Activated CD4-positive, alpha-beta memory T cell treated with anti-CD3 and anti-CD28 coated beads for 36 hours (primary cell): ENCODE results near the gene GNG11. TPM values are rescaled to one million over a fixed set of nuclear protein-coding genes. Genes with fewer than 3 reads are reported as not detected.
"Not testable (repeated sequence)": the region's sequence is repeated elsewhere in the genome, so short reads cannot be mapped to it uniquely, and the experiment has no call there.

ENCODE experiments used
- CTCF ChIA-PET: fragments of 350-600 bp; sonication (Branson Sonifier 250); formaldehyde crosslinking; loops from one replicate; lab custom pipeline; 2021; ENCODE audit warnings: antibody characterized with exemption, inconsistent platforms; lab: Charles Lee
- POLR2A ChIA-PET: fragments of 350-600 bp; sonication (Branson Sonifier 250); formaldehyde crosslinking; loops from one replicate; lab custom pipeline; 2021; ENCODE audit warnings: antibody characterized with exemption; lab: Charles Lee
- DNase-seq: peaks from one replicate; pipeline ENCODE4 v3.0.0-alpha.2; 2020
- H3K27ac Mint-ChIP-seq: one replicate; pipeline ENCODE4 v1.8.0; 2021; ENCODE audit warnings: mixed read lengths
- H3K27me3 Mint-ChIP-seq: one replicate; pipeline ENCODE4 v1.8.0; 2021; ENCODE audit warnings: mixed read lengths
- H3K36me3 Mint-ChIP-seq: one replicate; pipeline ENCODE4 v1.8.0; 2021; ENCODE audit warnings: mixed read lengths
- H3K4me1 Mint-ChIP-seq: one replicate; pipeline ENCODE4 v1.8.0; 2021; ENCODE audit warnings: low read depth, mixed read lengths
- H3K4me3 Mint-ChIP-seq: one replicate; pipeline ENCODE4 v1.8.0; 2021; ENCODE audit warnings: mild to moderate bottlenecking, mixed read lengths
- H3K9me3 Mint-ChIP-seq: one replicate; pipeline ENCODE4 v1.8.0; 2021; ENCODE audit warnings: mixed read lengths
- intact Hi-C: fragments of 100-400 bp; cut with micrococcal nuclease; formaldehyde crosslinking; loops from one replicate; pipeline ENCODE4 v1.15.1; 2023
- total RNA-seq, 2 experiments: library from RNA; stranded (reverse); gene quantifications; one replicate each; pipeline ENCODE4 v1.2.3, GENCODE V29; 2021

GNG11 gene
- total RNA-seq, 2 experiments from 2014 or later = not detected

DNA sequence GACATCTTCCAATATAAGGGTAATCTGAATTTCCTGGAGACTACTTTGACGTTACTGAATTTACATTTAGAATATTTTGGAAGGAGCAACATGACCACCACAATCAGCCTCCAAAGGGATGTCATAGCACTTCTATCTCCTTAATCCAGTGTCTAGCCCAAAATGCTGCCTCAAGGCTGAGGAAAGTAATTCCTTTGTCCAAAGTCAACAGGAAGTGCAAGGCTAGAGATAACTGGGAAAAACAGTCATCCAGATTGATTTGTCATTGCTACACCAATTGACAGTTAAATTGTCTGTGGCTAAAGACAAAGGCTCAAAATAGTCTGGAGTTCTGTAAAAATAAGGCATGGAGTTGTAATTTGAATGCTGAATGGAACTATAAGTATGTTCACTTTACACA, 27.1 kb upstream of the GNG11 start:
- no peak for DNase-seq
- Mint-ChIP-seq H3K4me1 (peaks cover 12% of the 10 kb centered on the region), H3K4me3 (no peak overlapping the region), H3K27me3 (peaks cover 31% of the 10 kb centered on the region), H3K9me3 (no peaks in the 10 kb centered on the region), H3K36me3 (no peaks in the 10 kb centered on the region), H3K27ac (no peak overlapping the region)
- intact Hi-C loops = no loop called here
- POLR2A ChIA-PET = no interaction called here
- CTCF ChIA-PET = no interaction called here

DNA sequence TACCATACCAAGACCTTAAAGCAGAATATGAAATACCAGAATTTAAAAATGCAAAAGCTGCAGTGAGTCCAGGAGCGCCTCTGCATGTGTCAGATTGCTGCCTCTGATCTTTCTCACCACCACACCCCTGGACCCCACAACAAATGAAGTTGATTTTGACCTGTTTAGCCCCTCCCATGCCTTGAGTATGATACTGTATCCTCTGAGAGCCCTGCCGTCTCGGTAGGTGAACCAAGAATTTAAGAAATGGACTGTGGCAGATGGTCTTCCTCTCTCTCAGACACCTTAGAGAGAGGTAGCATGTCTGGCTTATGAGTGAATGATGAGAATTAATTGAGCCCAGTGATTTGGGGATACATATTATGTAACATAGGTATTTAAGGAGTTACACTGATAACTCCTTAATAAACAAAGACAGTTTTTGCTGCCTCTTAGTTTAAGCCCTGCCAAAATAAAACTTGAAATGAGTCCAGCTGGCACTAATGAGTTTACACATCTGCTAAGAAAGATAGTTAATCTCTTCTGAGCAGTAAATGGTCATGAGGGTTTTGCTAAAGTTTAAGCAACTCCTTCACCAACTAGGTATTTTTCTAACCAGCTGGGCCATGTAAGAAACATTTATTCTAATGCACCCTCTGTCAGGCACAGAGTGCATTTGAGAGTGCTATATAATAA, 26.4 kb upstream of the GNG11 start:
- Mint-ChIP-seq H3K4me3 (no peak overlapping the region), H3K36me3 (no peaks in the 10 kb centered on the region), H3K4me1 (peaks cover 5% of the 10 kb centered on the region), H3K27ac (no peak overlapping the region), H3K9me3 (no peaks in the 10 kb centered on the region), H3K27me3 (peaks cover 29% of the 10 kb centered on the region)
- POLR2A ChIA-PET = no interaction called here
- intact Hi-C loops = no loop called here
- no peak for DNase-seq
- CTCF ChIA-PET = no interaction called here

DNA sequence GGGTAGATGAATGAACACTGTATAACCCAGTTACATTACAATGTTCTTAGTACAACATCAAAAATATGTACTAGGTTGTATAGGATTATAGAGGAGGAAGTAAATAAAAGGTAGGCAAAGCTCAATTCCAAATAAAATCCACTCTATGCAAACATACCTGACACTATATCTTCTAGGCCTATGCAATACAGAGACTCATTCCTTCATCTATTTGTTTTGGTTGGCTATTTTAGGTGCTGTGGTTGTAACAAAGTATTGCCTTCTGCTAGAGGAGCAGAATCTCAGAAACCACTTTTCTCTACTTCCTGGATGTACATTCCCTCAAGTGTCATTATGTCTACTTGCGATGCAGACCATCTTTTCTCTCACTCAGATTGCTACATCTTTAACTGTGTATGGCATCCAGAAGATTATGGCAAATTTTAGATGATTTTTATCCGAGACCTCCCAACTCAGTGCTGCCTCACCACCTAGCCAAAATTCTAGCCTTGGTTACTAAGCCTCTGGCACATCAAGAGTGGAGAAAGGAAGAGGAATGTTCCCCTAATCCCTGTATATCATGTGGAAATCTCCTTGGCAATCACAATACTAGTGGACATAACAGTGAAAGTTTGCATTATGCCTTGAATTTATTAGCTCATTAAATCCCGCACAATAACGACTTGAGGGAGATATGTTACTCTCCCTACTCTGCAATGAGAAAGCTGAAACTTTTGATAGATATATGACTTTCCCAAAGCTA, 25.5 kb upstream of the GNG11 start:
- ChIA-PET CTCF (interaction anchor here (0.6 kb wide), 1 partner anchor 177 kb away, joined by 3 read pairs; no protein-coding TSS in a partner anchor), POLR2A (no interaction called here)
- Mint-ChIP-seq H3K4me3 (no peak overlapping the region), H3K9me3 (no peaks in the 10 kb centered on the region), H3K4me1 (no peaks in the 10 kb centered on the region), H3K27ac (no peak overlapping the region), H3K27me3 (peaks cover 26% of the 10 kb centered on the region), H3K36me3 (no peaks in the 10 kb centered on the region)
- no peak for DNase-seq
- intact Hi-C loops = no loop called here

DNA sequence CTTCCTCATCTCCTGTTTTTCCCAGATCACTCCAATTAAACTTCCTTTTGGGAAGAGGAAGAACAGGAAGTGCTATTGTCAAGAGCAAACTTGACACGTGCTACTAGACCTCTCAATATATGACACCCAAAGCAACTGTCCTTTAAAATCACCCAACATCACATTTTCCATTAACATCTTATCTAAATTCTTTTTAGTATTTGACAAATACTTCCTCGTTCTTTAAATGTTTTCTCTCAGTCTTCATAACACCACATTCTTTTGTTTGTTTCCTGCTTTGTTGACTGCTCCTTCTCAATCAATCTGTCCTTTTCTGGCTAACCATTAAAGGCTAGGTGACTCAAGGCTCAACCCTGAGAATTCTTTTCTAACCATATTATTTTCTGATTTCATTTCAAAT, 23.9 kb upstream of the GNG11 start:
- Mint-ChIP-seq H3K36me3 (no peaks in the 10 kb centered on the region), H3K4me1 (no peaks in the 10 kb centered on the region), H3K27me3 (peaks cover 13% of the 10 kb centered on the region), H3K9me3 (no peaks in the 10 kb centered on the region), H3K27ac (no peak overlapping the region), H3K4me3 (no peak overlapping the region)
- POLR2A ChIA-PET = no interaction called here
- intact Hi-C loops = no loop called here
- DNase-seq = no peak
- CTCF ChIA-PET = interaction anchor here (0.6 kb wide), 2 partner anchors 25 to 148 kb away, joined by 3 read pairs; no protein-coding TSS in a partner anchor

- Mint-ChIP-seq H3K4me1 (no peaks in the 10 kb centered on the region), H3K27me3 (peaks cover 7% of the 10 kb centered on the region), H3K27ac (no peak overlapping the region), H3K36me3 (no peaks in the 10 kb centered on the region), H3K9me3 (no peaks in the 10 kb centered on the region), H3K4me3 (no peak overlapping the region)
- no peak for DNase-seq
- POLR2A ChIA-PET = no interaction called here
- intact Hi-C loops = loop anchor here (1.0 to 2.0 kb wide), 3 partner anchors 99 to 492 kb away; partner anchors contain the start of gene COL1A2
- CTCF ChIA-PET = interaction anchor here (0.7 to 1.4 kb wide), 10 partner anchors 16 to 492 kb away, joined by 3 to 13 read pairs (median 3); partner anchors contain the start of gene GNG11
Measured at GRCh38 chr7:93902777-93903423, 18.6 kb upstream of the GNG11 start.

GRCh38 chr7:93906267-93906666, 15.3 kb upstream of the GNG11 start, which contains the start of gene GNGT1:
Gene GNGT1 (plus strand): TSS chr7:93906567. CDS start chr7:93906747, 180 bp downstream.
- Mint-ChIP-seq H3K4me1 (no peaks in the 10 kb centered on the region), H3K36me3 (no peaks in the 10 kb centered on the region), H3K27me3 (no peaks in the 10 kb centered on the region), H3K4me3 (no peak within 1 kb of the TSS), H3K27ac (no peak within 1 kb of the TSS), H3K9me3 (no peaks in the 10 kb centered on the region)
- intact Hi-C loops = no loop called here
- ChIA-PET POLR2A (no interaction called here), CTCF (interaction anchor here (0.9 kb wide), 1 partner anchor 490 kb away, joined by 3 read pairs; no protein-coding TSS in a partner anchor)
- DNase-seq = no peak

GRCh38 chr7:93910076-93910994, 11.2 kb upstream of the GNG11 start:
- no peak overlapping the region for H3K4me3 Mint-ChIP-seq
- intact Hi-C loops = no loop called here
- no peak overlapping the region for H3K27ac Mint-ChIP-seq
- DNase-seq = no peak
- H3K4me1 Mint-ChIP-seq = no peaks in the 10 kb centered on the region
- ChIA-PET POLR2A (no interaction called here), CTCF (interaction anchor here (1.8 kb wide), 1 partner anchor 10 kb away, joined by 4 read pairs; no protein-coding TSS in a partner anchor)
- no peaks in the 10 kb centered on the region for H3K9me3 Mint-ChIP-seq
- peaks cover 2% of the 10 kb centered on the region for H3K27me3 Mint-ChIP-seq
- no peaks in the 10 kb centered on the region for H3K36me3 Mint-ChIP-seq

GRCh38 chr7:93911242-93911641, 10.3 kb upstream of the GNG11 start:
- H3K36me3 Mint-ChIP-seq, H3K27me3 Mint-ChIP-seq, H3K4me3 Mint-ChIP-seq, H3K27ac Mint-ChIP-seq, H3K4me1 Mint-ChIP-seq, POLR2A ChIA-PET, intact Hi-C loops, CTCF ChIA-PET, DNase-seq, H3K9me3 Mint-ChIP-seq: not testable (repeated sequence)

DNA sequence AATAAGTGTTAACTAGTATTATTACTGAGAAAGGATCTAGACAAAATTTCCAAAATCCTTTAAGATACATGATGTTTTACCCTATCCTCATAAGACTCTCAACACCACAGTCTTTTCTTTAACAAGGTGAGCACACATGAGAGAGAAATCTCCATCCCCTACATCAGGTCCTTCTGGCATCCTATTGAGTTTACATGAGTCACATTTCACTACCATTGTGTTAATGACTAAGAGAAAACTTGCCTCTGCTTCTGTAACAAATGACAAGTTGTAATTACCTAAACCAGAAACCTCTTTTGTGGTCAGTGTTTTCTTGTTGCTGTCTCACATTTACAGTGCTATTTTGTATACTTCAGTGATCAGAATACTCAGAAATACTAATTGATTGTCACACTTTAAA, 9.9 kb upstream of the GNG11 start:
- POLR2A ChIA-PET, H3K27ac Mint-ChIP-seq, DNase-seq, H3K4me1 Mint-ChIP-seq, CTCF ChIA-PET, H3K36me3 Mint-ChIP-seq, H3K9me3 Mint-ChIP-seq, intact Hi-C loops, H3K27me3 Mint-ChIP-seq, H3K4me3 Mint-ChIP-seq: not testable (repeated sequence)

- no peak for DNase-seq
- Mint-ChIP-seq H3K9me3 (no peaks in the 10 kb centered on the region), H3K27ac (no peak overlapping the region), H3K4me1 (no peaks in the 10 kb centered on the region), H3K27me3 (peaks cover 5% of the 10 kb centered on the region), H3K4me3 (no peak overlapping the region), H3K36me3 (no peaks in the 10 kb centered on the region)
- intact Hi-C loops = no loop called here
- ChIA-PET CTCF (no interaction called here), POLR2A (no interaction called here)
Measured at GRCh38 chr7:93913197-93913596, 8.3 kb upstream of the GNG11 start.

DNA sequence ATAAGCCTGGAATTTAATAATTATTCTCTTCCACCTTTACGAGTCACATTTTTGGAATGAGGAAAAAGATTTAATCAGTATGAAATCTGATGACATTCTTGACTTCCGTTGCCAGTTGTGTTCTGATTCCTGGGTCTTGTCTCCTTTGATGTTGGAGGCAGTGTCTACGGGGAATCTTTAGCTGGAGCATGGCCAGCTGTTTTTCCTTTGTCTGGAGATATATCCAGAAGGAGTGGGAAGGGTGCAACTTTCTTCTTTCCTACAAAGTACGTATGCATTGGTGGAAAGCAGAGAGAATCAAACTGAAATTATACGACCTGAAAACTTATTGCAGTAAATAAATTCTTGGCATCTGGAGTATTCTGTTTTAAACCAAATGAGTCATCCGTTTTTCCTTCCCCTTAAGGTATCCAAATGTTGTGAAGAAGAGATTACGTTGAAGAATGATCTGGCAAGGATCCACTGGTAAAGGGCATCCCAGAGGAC, 6.9 kb upstream of the GNG11 start:
- Mint-ChIP-seq H3K27ac (no peak overlapping the region), H3K4me1 (no peaks in the 10 kb centered on the region), H3K36me3 (no peaks in the 10 kb centered on the region), H3K9me3 (no peaks in the 10 kb centered on the region), H3K27me3 (peaks cover 5% of the 10 kb centered on the region), H3K4me3 (no peak overlapping the region)
- ChIA-PET POLR2A (no interaction called here), CTCF (no interaction called here)
- DNase-seq = no peak
- intact Hi-C loops = no loop called here
